Vagina (tissue), 2 donors: ENCODE results near the gene RAB11FIP3.

ENCODE experiments used
- POLR2AphosphoS5 ChIP-seq, 2 donors: sonication (generic); formaldehyde crosslinking; IDR thresholded peaks; one replicate each; pipeline ENCODE4 v1.9.0; 2017; ENCODE audit warnings: antibody characterized with exemption in 2 of 2, mild to moderate bottlenecking in 2 of 2, low read depth in 1 of 2; ENCODE audit not compliant: insufficient read depth in 1 of 2
- TF ChIP-seq, protein P1 (sequence below), 3 experiments: fragments of 450-650 bp in 2 of 3; fragments of 200-600 bp in 1 of 3; sonication (generic) in 1 of 3; IDR thresholded peaks; one replicate each; pipeline ENCODE4 v1.5.1; 2017 to 2019; ENCODE audit warnings: antibody characterized with exemption in 3 of 3, mild to moderate bottlenecking in 2 of 3, moderate library complexity in 2 of 3

DNA sequence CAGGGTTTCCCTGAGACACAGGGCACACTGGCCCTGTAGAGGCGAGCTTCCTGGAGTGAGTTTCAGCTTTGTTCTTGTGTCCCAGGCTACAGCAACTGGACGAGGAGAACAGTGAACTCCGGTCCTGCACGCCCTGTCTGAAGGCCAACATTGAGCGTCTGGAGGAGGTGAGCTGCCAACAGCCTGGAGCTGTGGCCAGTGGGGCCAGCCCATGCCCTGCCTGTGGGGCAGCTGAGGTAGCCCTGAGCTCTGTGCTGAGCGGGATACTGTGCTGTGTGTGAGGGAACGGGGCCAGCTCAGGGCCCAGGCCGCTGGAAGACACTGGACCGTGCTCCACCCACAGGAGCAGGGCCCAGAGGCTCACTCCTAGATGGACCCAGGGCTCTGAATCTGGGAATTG, 93.4 kb downstream of the RAB11FIP3 start:
- TF ChIP-seq POLR2AphosphoS5 (IDR thresholded peaks at IDR 0.05; ENCODE audit: insufficient read depth in 1 of 2, low read depth in 1 of 2) = no peak
- TF ChIP-seq, protein P1, sequence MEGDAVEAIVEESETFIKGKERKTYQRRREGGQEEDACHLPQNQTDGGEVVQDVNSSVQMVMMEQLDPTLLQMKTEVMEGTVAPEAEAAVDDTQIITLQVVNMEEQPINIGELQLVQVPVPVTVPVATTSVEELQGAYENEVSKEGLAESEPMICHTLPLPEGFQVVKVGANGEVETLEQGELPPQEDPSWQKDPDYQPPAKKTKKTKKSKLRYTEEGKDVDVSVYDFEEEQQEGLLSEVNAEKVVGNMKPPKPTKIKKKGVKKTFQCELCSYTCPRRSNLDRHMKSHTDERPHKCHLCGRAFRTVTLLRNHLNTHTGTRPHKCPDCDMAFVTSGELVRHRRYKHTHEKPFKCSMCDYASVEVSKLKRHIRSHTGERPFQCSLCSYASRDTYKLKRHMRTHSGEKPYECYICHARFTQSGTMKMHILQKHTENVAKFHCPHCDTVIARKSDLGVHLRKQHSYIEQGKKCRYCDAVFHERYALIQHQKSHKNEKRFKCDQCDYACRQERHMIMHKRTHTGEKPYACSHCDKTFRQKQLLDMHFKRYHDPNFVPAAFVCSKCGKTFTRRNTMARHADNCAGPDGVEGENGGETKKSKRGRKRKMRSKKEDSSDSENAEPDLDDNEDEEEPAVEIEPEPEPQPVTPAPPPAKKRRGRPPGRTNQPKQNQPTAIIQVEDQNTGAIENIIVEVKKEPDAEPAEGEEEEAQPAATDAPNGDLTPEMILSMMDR (IDR thresholded peaks at IDR 0.05) = no peak
